Esophagus squamous epithelium (tissue), 5 donors: Measurements from ENCODE around the gene PERM1. TPM values are rescaled to one million over a fixed set of nuclear protein-coding genes. Genes with fewer than 3 reads are reported as not detected.

Source experiments
- DNase-seq: peaks from one replicate; lab custom pipeline; 2025; lab: John Stamatoyannopoulos, UW
- H3K27ac ChIP-seq, 4 donors: fragments of 200-600 bp; sonication (generic); one replicate each; pipeline ENCODE4 v1.5.1; 2016 to 2019; ENCODE audit warnings: mild to moderate bottlenecking in 1 of 4
- H3K27me3 ChIP-seq, 4 donors: fragments of 200-600 bp; sonication (generic); 1 replicate in 3 of 4; 2 replicates in 1 of 4; pipeline versions ENCODE4 v1.5.1 to v1.6.0; 2017 to 2021; ENCODE audit warnings: antibody characterized with exemption in 1 of 4
- H3K36me3 ChIP-seq, 3 donors: fragments of 200-600 bp; sonication (generic); one replicate each; pipeline ENCODE4 v1.5.1; 2016 to 2019
- H3K4me1 ChIP-seq, 3 donors: fragments of 200-600 bp; sonication (generic); one replicate each; pipeline ENCODE4 v1.5.1; 2017 to 2019
- H3K4me3 ChIP-seq, 4 donors: fragments of 200-600 bp; sonication (generic); 1 replicate in 3 of 4; 2 replicates in 1 of 4; pipeline ENCODE4 v1.5.1; 2016 to 2019; ENCODE audit warnings: mild to moderate bottlenecking in 2 of 4, moderate library complexity in 1 of 4
- H3K9me3 ChIP-seq, 3 donors: fragments of 200-600 bp; sonication (generic); one replicate each; pipeline ENCODE4 v1.5.1; 2016 to 2019
- POLR2A ChIP-seq, 4 donors: fragments of 450-650 bp; IDR thresholded peaks; one replicate each; pipeline ENCODE4 v1.6.1; 2017; ENCODE audit warnings: antibody characterized with exemption in 4 of 4, mild to moderate bottlenecking in 4 of 4, moderate library complexity in 3 of 4
- WGBS, 2 donors: methylation state at CpG; one replicate each; pipeline ENCODE4 v1.1.5; 2018; 5-methylcytosine and 5-hydroxymethylcytosine counted together
- intact Hi-C: fragments of 100-400 bp; cut with DNase I; formaldehyde crosslinking; loops from one replicate; pipeline ENCODE4 v1.15.0; 2022
- total RNA-seq, 4 donors: library from RNA; depleted of rRNA; stranded (reverse); fragments of >200 nt; gene quantifications; one replicate each; pipeline ENCODE4 v1.1.0, GENCODE V29; 2016
- TF ChIP-seq, protein P1 (sequence below), 6 experiments: fragments of 450-650 bp in 4 of 6; fragments of 200-600 bp in 2 of 6; sonication (generic) in 2 of 6; IDR thresholded peaks; one replicate each; pipeline ENCODE4 v1.5.1; 2016 to 2019; ENCODE audit warnings: antibody characterized with exemption in 6 of 6, mild to moderate bottlenecking in 4 of 6, moderate library complexity in 4 of 6
- donor health status: DM: yes; HTN: yes; CAD: no.

The PERM1 gene
- total RNA-seq, 4 donors from 2014 or later: not detected

DNA sequence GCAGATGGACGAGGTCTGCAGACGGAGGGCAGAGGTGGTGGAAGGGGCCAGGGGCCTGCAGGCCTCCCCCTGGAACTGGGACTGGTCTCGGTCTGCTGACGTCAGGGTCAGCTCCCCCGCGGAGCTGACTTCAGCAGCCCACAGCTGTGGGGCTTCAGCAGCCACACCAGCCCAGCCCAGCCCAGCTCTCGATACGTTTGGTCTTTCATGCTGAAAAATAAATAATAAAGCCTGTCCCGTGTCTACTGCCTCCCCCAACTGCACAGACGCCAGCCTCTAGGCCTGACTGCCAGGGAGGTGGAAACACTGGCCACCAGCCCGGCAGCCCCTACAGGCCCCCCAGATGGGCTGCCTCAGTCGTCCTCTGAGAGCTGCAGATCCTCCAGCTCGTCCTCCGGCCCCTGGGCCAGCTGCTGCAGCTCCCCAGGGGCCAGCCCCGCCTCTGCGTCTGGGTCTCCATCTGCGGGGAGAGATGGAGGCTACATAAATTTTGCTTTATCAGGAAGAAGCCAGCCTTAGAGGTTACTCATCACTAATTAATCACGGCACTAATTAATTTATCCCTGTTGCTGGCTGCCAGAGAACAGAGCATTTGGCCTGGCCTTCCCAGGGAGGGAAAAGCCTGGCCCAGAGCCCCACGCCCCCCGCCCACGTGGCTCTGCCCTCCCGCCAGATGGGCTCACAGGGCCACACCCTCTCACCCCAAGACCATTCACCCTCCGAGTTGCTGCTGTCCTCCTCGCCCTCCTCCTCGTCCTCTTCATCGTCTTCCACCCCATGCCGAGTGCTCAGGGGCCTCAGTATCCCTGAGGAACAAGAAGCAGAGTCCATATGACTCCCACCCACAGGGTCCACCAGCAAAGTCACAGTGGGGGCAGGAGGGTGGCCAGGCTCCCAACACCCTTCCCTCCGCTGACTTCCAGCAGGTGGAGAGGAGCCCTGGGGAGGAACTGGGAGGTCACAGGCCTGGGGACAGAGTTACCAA, 37.3 kb downstream of the PERM1 start:
- Histone ChIP-seq H3K27ac (peak overlapping the region in 3 of 4 donors; percentile 21 to 68 (median 49)), H3K4me3 (no peak overlapping the region), H3K9me3 (no peaks in the 10 kb centered on the region), H3K36me3 (peaks cover 22 to 62% (median 26%) of the 10 kb centered on the region in 3 donors), H3K27me3 (peaks cover 15 to 43% (median 24%) of the 10 kb centered on the region in 4 donors), H3K4me1 (peaks cover 29 to 49% (median 36%) of the 10 kb centered on the region in 3 donors)
- 70 to 80% methylated on average over 9 to 24 of the region's 28 CpGs for WGBS, 2 donors
- intact Hi-C loops: no loop called here
- no peak for DNase-seq
- TF ChIP-seq, protein P1, sequence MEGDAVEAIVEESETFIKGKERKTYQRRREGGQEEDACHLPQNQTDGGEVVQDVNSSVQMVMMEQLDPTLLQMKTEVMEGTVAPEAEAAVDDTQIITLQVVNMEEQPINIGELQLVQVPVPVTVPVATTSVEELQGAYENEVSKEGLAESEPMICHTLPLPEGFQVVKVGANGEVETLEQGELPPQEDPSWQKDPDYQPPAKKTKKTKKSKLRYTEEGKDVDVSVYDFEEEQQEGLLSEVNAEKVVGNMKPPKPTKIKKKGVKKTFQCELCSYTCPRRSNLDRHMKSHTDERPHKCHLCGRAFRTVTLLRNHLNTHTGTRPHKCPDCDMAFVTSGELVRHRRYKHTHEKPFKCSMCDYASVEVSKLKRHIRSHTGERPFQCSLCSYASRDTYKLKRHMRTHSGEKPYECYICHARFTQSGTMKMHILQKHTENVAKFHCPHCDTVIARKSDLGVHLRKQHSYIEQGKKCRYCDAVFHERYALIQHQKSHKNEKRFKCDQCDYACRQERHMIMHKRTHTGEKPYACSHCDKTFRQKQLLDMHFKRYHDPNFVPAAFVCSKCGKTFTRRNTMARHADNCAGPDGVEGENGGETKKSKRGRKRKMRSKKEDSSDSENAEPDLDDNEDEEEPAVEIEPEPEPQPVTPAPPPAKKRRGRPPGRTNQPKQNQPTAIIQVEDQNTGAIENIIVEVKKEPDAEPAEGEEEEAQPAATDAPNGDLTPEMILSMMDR (IDR thresholded peaks at IDR 0.05): no peak
- TF ChIP-seq POLR2A (IDR thresholded peaks at IDR 0.05): no peak

DNA sequence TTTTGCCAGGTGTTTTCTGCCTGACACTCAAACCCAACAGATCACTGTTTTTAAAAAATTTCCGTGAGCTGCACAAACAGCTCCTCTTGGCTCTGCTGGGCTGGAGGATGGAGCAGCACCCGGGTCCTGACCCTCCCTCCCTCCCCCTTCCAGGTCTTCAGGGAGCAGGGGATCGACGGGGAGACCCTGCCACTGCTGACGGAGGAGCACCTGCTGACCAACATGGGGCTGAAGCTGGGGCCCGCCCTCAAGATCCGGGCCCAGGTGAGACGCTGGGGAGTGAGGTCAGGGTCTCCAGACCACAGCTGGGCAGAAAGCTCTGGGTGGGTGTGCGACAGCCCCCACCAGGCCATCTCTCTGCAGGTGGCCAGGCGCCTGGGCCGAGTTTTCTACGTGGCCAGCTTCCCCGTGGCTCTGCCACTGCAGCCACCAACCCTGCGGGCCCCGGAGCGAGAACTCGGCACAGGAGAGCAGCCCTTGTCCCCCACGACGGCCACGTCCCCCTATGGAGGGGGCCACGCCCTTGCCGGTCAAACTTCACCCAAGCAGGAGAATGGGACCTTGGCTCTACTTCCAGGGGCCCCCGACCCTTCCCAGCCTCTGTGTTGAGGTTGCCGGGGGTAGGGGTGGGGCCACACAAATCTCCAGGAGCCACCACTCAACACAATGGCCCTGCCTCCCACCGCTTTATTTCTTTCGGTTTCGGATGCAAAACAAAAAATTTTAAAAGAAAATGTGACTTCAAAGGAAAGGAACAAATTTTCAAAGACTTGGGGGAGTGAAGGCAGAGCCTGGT, 38.1 kb downstream of the PERM1 start:
- no peak for TF ChIP-seq POLR2A (IDR thresholded peaks at IDR 0.05)
- TF ChIP-seq, protein P1 (IDR thresholded peaks at IDR 0.05): no peak
- Histone ChIP-seq H3K36me3 (peaks cover 16 to 53% (median 21%) of the 10 kb centered on the region in 3 donors), H3K9me3 (no peaks in the 10 kb centered on the region), H3K4me1 (peaks cover 29 to 53% (median 36%) of the 10 kb centered on the region in 3 donors), H3K27me3 (peaks cover 19 to 52% (median 26%) of the 10 kb centered on the region in 4 donors), H3K27ac (peak overlapping the region; percentile 21 to 74 (median 36)), H3K4me3 (peak overlapping the region in 1 of 4 donors; percentile 19)
- WGBS, 2 donors: 51 to 58% methylated on average over 4 of the region's 27 CpGs
- no peak for DNase-seq
- intact Hi-C loops: no loop called here

DNA sequence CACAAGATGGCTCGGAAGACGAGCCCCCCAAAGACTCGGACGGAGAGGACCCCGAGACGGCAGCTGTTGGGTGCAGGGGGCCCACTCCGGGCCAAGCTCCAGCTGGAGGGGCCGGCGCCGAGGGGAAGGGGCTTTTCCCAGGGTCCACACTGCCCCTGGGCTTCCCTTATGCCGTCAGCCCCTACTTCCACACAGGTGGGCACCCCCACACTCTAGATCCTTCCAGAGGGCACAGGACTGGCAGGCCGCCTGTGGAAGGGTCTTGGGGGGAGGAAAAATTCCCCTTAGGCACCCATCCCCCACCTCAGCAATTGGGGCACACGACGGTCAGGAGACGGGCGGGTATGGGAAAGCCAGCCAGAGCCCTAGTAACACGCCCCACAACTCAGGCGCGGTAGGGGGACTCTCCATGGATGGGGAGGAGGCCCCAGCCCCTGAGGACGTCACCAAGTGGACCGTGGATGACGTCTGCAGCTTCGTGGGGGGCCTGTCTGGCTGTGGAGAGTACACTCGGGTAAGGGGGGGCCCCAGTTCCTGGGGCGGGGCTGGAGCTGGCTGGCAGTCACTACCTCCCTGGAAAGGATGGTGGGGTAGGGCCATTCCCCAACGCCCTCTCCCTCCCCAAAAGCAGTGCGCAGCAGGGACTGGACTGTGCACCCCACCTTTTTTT, 38.9 kb downstream of the PERM1 start:
- intact Hi-C loops: no loop called here
- Histone ChIP-seq H3K4me1 (peaks cover 29 to 53% (median 36%) of the 10 kb centered on the region in 3 donors), H3K27me3 (peaks cover 19 to 59% (median 26%) of the 10 kb centered on the region in 4 donors), H3K36me3 (peaks cover 10 to 45% (median 18%) of the 10 kb centered on the region in 3 donors), H3K4me3 (peak overlapping the region in 2 of 4 donors; percentile 45 to 69), H3K9me3 (no peaks in the 10 kb centered on the region), H3K27ac (peak overlapping the region in 3 of 4 donors; percentile 40 to 57 (median 49))
- 4 to 51% methylated on average over 2 to 9 of the region's 27 CpGs for WGBS, 2 donors
- TF ChIP-seq, protein P1 (IDR thresholded peaks at IDR 0.05): no peak
- TF ChIP-seq POLR2A (IDR thresholded peaks at IDR 0.05): peak in 1 of 4 donors; percentile 6
- no peak for DNase-seq

DNA sequence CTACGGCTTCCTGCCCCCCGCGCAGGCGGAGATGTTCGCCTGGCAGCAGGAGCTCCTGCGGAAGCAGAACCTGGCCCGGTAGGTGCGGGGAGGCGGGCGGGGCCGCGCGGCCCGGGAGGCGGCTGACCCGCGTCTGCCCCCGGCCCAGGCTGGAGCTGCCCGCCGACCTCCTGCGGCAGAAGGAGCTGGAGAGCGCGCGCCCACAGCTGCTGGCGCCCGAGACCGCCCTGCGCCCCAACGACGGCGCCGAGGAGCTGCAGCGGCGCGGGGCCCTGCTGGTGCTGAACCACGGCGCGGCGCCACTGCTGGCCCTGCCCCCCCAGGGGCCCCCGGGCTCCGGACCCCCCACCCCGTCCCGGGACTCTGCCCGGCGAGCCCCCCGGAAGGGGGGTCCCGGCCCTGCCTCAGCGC, 39.5 kb downstream of the PERM1 start:
- WGBS, 2 donors: no CpG with 5 or more reads among the region's 48 CpGs
- Histone ChIP-seq H3K27ac (peak overlapping the region in 2 of 4 donors; percentile 40 to 49), H3K36me3 (peaks cover 4 to 39% (median 12%) of the 10 kb centered on the region in 3 donors), H3K27me3 (peaks cover 21 to 65% (median 26%) of the 10 kb centered on the region in 4 donors), H3K4me1 (peaks cover 29 to 53% (median 36%) of the 10 kb centered on the region in 3 donors), H3K9me3 (no peaks in the 10 kb centered on the region), H3K4me3 (peak overlapping the region; percentile 22 to 69 (median 36))
- no peak for DNase-seq
- intact Hi-C loops: no loop called here
- TF ChIP-seq POLR2A (IDR thresholded peaks at IDR 0.05): no peak
- TF ChIP-seq, protein P1 (IDR thresholded peaks at IDR 0.05): no peak
